HG03520 (cell line): ENCODE measurements around the gene ABCA13.

Experiments used
- ATAC-seq: cut with Tn5 transposase; IDR thresholded peaks from one replicate; pipeline ENCODE4 v1.9.1; 2021; ENCODE audit warnings: mild to moderate bottlenecking, moderate library complexity; ENCODE audit not compliant: unreplicated experiment

The ABCA13 gene

GRCh38 chr7:48363174-48363573 is 191.9 kb downstream of the ABCA13 start:
- ATAC-seq, result no peak

GRCh38 chr7:48365010-48365409 is 193.8 kb downstream of the ABCA13 start:
- ATAC-seq, result no peak

GRCh38 chr7:48366096-48366495 is 194.8 kb downstream of the ABCA13 start:
- no peak for ATAC-seq

GRCh38 chr7:48376263-48376662 is 205.0 kb downstream of the ABCA13 start:
- no peak for ATAC-seq

DNA sequence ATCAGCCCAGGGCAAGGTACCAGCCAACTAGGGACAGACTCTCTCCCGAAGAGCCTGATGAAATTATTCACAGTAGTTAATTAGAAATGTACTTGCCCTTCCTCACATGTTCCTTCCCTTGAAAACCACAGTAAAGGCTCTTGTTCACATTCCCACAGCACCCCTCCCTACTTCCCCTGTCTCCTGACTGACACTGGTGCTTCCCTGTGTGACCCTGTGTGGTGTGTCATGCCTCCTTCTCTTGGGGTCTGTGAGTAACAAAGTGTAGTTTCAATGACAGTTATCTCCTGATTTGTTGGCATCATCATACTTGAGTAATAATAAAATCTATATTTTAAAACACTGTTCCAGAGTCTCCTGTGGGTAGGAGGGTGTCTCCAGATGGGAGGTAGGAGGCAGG is 209.7 kb downstream of the ABCA13 start:
- no peak for ATAC-seq

- ATAC-seq, result no peak
Measured at GRCh38 chr7:48381571-48381970, 210.3 kb downstream of the ABCA13 start.

GRCh38 chr7:48384180-48384752 is 213.0 kb downstream of the ABCA13 start:
- no peak for ATAC-seq

- no peak for ATAC-seq
Measured at GRCh38 chr7:48387932-48388331, 216.7 kb downstream of the ABCA13 start.

DNA sequence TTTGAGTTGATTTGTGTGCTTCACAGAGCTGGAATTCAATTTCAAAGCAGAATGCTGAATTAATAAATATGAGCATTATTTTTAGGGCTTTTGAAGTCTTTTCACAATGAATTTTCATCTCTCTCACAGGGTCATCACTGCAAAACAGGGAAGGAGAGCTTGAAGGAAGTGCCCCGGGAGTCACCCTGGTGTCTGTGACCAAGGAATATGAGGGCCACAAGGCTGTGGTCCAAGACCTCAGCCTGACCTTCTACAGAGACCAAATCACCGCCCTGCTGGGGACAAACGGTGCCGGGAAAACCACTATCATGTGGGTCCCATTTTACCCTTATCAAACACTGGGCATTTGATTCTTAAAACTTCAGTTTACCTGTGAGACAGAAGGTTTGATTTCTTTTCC is 217.7 kb downstream of the ABCA13 start:
- no peak for ATAC-seq

DNA sequence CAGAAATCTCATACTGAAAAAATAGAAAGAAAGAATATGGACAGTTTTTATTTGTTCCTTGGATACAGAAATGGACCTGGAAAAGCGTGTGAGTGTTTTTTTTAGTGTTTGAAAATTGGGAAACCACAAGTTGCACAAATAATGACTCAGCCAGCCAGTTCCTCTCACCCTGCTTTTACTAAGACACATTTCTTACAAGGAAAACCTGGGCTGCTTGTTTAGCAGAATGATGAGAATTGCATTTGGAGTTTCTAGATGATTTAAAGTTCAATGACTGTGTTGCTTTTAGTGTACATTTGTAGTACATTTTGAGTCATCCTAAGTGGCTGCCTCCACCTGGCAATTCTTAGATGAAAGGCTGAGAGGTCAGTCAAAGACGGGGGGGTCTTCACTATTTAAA is 218.7 kb downstream of the ABCA13 start:
- peak; percentile 46 for ATAC-seq

GRCh38 chr7:48390388-48391327 is 219.4 kb downstream of the ABCA13 start:
- peak; percentile 22 for ATAC-seq

DNA sequence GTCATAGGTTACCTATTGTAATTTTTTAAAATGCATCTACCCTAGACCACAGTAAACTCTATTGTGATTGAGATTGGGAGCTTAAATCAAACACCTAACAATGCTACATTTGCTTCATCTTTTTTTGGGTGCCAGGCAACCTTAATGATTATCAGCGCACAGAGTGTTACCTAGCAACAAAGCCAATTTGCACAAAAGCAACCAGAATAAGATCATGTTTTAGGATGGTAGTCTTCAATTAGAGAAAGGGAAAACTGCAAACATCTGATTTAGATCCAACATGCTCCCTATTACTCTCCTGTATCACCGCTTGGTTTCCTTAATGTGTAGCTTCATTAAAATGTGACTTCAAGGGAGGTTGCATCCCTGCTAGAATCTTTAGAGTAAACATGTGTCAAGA is 226.9 kb downstream of the ABCA13 start:
- no peak for ATAC-seq

DNA sequence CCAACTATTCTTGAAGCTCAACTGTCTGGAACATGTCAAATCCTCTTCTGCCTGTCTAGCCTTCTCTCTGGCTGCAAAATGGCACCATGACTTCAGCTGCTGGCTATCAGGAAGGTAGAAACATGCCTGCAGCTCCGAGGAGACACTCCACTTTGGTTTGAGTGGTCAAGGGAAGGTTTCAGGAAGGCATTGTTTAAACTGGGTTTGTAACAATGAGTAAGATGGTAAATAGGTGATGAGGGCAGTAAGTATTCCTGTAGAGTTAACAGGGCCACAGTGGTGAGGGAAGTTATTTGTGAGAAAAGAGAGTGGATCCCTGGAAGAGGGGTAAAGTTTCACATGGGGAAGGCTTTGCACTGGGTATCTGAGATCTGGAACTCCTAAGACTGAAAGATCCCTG is 231.5 kb downstream of the ABCA13 start:
- ATAC-seq, result no peak

DNA sequence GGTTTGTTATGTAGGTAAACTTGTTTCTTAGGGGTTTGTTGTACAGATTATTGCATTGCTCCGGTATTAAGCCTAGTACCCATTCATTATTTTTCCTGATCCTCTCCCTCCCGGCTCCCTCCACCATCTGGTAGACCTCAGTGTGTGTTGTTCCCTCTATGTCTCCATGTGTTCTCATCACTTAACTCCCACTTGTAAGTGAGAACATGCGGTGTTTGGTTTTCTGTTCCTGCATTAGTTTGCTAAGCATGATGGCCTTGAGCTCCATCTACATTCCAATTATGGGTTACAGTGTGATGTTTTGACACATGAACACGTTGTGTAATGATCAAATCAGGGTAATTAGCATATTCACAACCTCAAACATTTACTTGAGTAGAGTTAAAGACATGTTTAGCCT is 237.5 kb downstream of the ABCA13 start:
- no peak for ATAC-seq

DNA sequence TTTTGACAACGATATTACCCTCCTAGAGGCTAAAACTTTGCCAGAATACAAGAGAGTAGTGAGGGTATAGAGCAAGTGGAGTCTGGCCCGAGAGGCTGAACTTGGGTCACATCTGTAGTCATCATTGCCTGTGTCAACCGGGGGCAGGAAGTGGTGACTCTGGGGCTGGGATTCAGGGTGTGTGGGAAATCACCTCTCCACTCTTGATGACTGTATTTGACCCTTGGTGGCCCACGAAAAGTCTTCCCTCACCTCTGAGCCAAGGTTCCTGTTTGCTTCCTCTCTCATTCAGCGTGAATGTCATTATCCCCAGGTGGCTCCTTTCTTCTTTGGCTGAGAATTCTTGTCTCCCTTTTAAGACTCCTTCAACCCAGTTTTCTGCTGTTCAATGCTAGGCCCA is 240.4 kb downstream of the ABCA13 start:
- ATAC-seq, result peak; percentile 64

- ATAC-seq, result no peak
Measured at GRCh38 chr7:48414011-48414732, 242.9 kb downstream of the ABCA13 start.

- ATAC-seq, result no peak
Measured at GRCh38 chr7:48416327-48416908, 245.2 kb downstream of the ABCA13 start.

- ATAC-seq, result no peak
Measured at GRCh38 chr7:48419401-48419800, 248.1 kb downstream of the ABCA13 start.

DNA sequence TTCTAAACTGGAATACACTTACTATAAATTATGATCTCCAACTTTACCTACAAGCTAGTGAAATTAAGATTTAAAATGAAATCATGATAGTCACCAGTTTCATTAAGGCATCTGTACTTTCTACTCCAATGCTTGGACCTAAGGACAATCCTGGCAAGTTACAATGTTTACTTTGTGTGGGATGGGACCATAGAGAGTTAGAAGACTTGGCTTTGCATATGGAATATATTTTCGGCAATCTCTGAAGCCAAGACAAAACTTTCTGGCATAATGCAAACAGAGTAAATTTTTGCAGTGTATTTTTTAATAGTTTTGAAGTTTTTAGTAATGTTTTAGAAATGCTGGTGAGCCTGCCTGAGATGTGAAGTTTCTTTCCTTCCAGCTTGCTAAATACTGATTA is 248.9 kb downstream of the ABCA13 start:
- ATAC-seq, result no peak

- no peak for ATAC-seq
Measured at GRCh38 chr7:48421357-48421756, 250.1 kb downstream of the ABCA13 start.

DNA sequence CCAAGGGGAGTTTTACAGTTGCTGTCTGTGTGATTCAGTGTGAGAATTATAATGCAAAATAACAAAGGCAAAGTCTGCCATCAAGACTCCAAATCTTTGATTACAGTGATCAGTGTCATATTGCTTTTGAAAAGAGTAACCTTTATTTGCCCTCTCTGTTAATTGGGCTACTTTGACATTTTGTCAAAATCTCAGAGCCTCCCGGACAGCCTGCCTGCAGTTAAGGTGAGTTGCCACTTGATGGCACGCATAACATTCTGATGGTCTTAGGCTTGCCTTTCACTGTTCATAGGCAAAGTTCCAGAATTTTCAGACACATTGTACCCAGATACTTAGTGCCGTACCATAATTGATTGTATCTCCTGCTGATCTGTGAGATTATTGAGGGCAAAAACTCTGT is 253.5 kb downstream of the ABCA13 start:
- peak; percentile 63 for ATAC-seq
